H9 (cell line): Measurements from ENCODE around the gene ZRANB3. TPM values are rescaled to one million over a fixed set of nuclear protein-coding genes. Genes with fewer than 3 reads are reported as not detected.

Experiments
- DNase-seq: peaks from one replicate; pipeline ENCODE4 v3.0.0-alpha.2; 2017
- H2AFZ ChIP-seq: one replicate; pipeline ENCODE4 v1.6.1; 2013; ENCODE audit warnings: mild to moderate bottlenecking, low read length, control low read depth, moderate library complexity
- H2AK5ac ChIP-seq: 2 replicates; pipeline ENCODE4 v1.6.1; 2013; ENCODE audit warnings: low read length, control low read depth, mixed read lengths; ENCODE audit not compliant: insufficient read length
- H2BK120ac ChIP-seq: one replicate; pipeline ENCODE4 v1.6.1; 2013; ENCODE audit warnings: low read depth, mild to moderate bottlenecking, low read length, control low read depth, inconsistent platforms; ENCODE audit not compliant: poor library complexity, severe bottlenecking
- H2BK12ac ChIP-seq: 2 replicates; pipeline ENCODE4 v1.6.1; 2013; ENCODE audit warnings: low read length, control low read depth, mixed read lengths, low read depth; ENCODE audit not compliant: insufficient read length
- H2BK15ac ChIP-seq: 2 replicates; pipeline ENCODE4 v1.6.1; 2013; ENCODE audit warnings: low read depth, low read length, control low read depth
- H2BK20ac ChIP-seq: one replicate; pipeline ENCODE4 v1.6.1; 2013; ENCODE audit warnings: low read depth, mild to moderate bottlenecking, low read length, control low read depth, inconsistent platforms; ENCODE audit not compliant: poor library complexity, severe bottlenecking
- H2BK5ac ChIP-seq: 2 replicates; pipeline ENCODE4 v1.6.1; 2013; ENCODE audit warnings: low read length, control low read depth, mixed read lengths; ENCODE audit not compliant: insufficient read length
- H3K14ac ChIP-seq: 2 replicates; pipeline ENCODE4 v1.6.1; 2013; ENCODE audit warnings: low read length, control low read depth; ENCODE audit not compliant: insufficient read depth
- H3K18ac ChIP-seq: 2 replicates; pipeline ENCODE4 v1.6.1; 2013; ENCODE audit warnings: low read depth, mild to moderate bottlenecking, mixed read lengths, low read length, control low read depth; ENCODE audit not compliant: insufficient read length
- H3K23ac ChIP-seq: 2 replicates; pipeline ENCODE4 v1.6.1; 2013; ENCODE audit warnings: low read length, control low read depth, mixed read lengths, low read depth; ENCODE audit not compliant: insufficient read length
- H3K23me2 ChIP-seq: 2 replicates; pipeline ENCODE4 v1.6.1; 2013; ENCODE audit warnings: low read depth, mild to moderate bottlenecking, mixed read lengths, low read length, control low read depth; ENCODE audit not compliant: insufficient read length, poor library complexity, severe bottlenecking
- H3K27ac ChIP-seq: 2 replicates; pipeline ENCODE4 v1.5.1; 2013; ENCODE audit warnings: low read length, control low read depth, mixed read lengths, low read depth; ENCODE audit not compliant: insufficient read length
- H3K27me3 ChIP-seq: 2 replicates; pipeline ENCODE4 v1.6.1; 2013; ENCODE audit warnings: low read length, control low read depth, inconsistent platforms; ENCODE audit not compliant: insufficient read depth
- H3K4ac ChIP-seq: 2 replicates; pipeline ENCODE4 v1.6.1; 2013; ENCODE audit warnings: low read depth, mild to moderate bottlenecking, control low read depth, inconsistent platforms, low read length, moderate library complexity
- H3K4me1 ChIP-seq: 2 replicates; pipeline ENCODE4 v1.6.1; 2013; ENCODE audit warnings: low read length, control low read depth, inconsistent platforms; ENCODE audit not compliant: insufficient read depth
- H3K4me2 ChIP-seq: 2 replicates; pipeline ENCODE4 v1.6.1; 2013; ENCODE audit warnings: low read length, control low read depth, mixed read lengths; ENCODE audit not compliant: insufficient read length, insufficient read depth
- H3K56ac ChIP-seq: 2 replicates; pipeline ENCODE4 v1.6.1; 2013; ENCODE audit warnings: low read depth, mild to moderate bottlenecking, mixed read lengths, low read length, control low read depth; ENCODE audit not compliant: insufficient read length
- H3K79me1 ChIP-seq: 2 replicates; pipeline ENCODE4 v1.6.1; 2013; ENCODE audit warnings: low read depth, mild to moderate bottlenecking, moderate library complexity, low read length, control low read depth, inconsistent platforms; ENCODE audit not compliant: insufficient read depth, poor library complexity, severe bottlenecking
- H3K79me2 ChIP-seq: 2 replicates; pipeline ENCODE4 v1.6.1; 2013; ENCODE audit warnings: low read length, control low read depth, inconsistent platforms; ENCODE audit not compliant: insufficient read depth
- H3K9ac ChIP-seq: 2 replicates; pipeline ENCODE4 v1.6.1; 2013; ENCODE audit warnings: low read length, control low read depth, mixed read lengths; ENCODE audit not compliant: insufficient read length; ENCODE audit errors: extremely low read depth
- H3K9me3 ChIP-seq: one replicate; pipeline ENCODE4 v1.6.1; 2013; ENCODE audit warnings: low read depth, low read length, inconsistent platforms; ENCODE audit not compliant: control insufficient read depth
- H3T11ph ChIP-seq: one replicate; pipeline ENCODE4 v1.6.1; 2013; ENCODE audit warnings: mild to moderate bottlenecking, low read length, control low read depth, inconsistent platforms
- H4K20me1 ChIP-seq: one replicate; pipeline ENCODE4 v1.6.1; 2013; ENCODE audit not compliant: control insufficient read depth, insufficient read length, insufficient read depth
- H4K5ac ChIP-seq: 2 replicates; pipeline ENCODE4 v1.6.1; 2013; ENCODE audit warnings: low read depth, mild to moderate bottlenecking, mixed read lengths, low read length, control low read depth; ENCODE audit not compliant: insufficient read length
- H4K8ac ChIP-seq: replicated peaks from 2 replicates; pipeline ENCODE4 v1.6.1; 2013; ENCODE audit warnings: low read length, control low read depth, mixed read lengths, low read depth; ENCODE audit not compliant: insufficient read length
- H4K91ac ChIP-seq: 2 replicates; pipeline ENCODE4 v1.6.1; 2013; ENCODE audit warnings: low read depth, mild to moderate bottlenecking, moderate library complexity, mixed read lengths, low read length, control low read depth; ENCODE audit not compliant: insufficient read length
- H3K27ac Mint-ChIP-seq, 3 experiments: 2 replicates in 2 of 3; 3 replicates in 1 of 3; pipeline ENCODE4 v1.8.0; 2020 to 2021; ENCODE audit warnings: mixed read lengths in 3 of 3, mild to moderate bottlenecking in 1 of 3, moderate library complexity in 1 of 3
- H3K27me3 Mint-ChIP-seq: 2 replicates; pipeline ENCODE4 v1.8.0; 2021; ENCODE audit warnings: low read depth, mild to moderate bottlenecking, moderate library complexity, mixed read lengths
- H3K36me3 Mint-ChIP-seq, 3 experiments: 2 replicates in 2 of 3; 3 replicates in 1 of 3; pipeline ENCODE4 v1.8.0; 2020 to 2021; ENCODE audit warnings: low read depth in 3 of 3, mixed read lengths in 3 of 3; ENCODE audit not compliant: insufficient read depth in 1 of 3
- H3K4me1 Mint-ChIP-seq, 2 experiments: 2 replicates each; pipeline ENCODE4 v1.8.0; 2020; ENCODE audit warnings: mixed read lengths in 2 of 2
- H3K4me3 Mint-ChIP-seq, 2 experiments: 2 replicates in 1 of 2; 3 replicates in 1 of 2; pipeline ENCODE4 v1.8.0; 2020 to 2021; ENCODE audit warnings: mild to moderate bottlenecking in 2 of 2, mixed read lengths in 2 of 2, moderate library complexity in 1 of 2
- H3K9me3 Mint-ChIP-seq, 2 experiments: 2 replicates in 1 of 2; 3 replicates in 1 of 2; pipeline ENCODE4 v1.8.0; 2020; ENCODE audit warnings: mild to moderate bottlenecking in 2 of 2, mixed read lengths in 2 of 2, moderate library complexity in 1 of 2
- CTCF ChIP-seq: fragments of 200-600 bp; sonication (generic); conservative IDR thresholded peaks from 3 replicates; pipeline ENCODE4 v1.8.0; 2021; ENCODE audit warnings: antibody characterized with exemption, mild to moderate bottlenecking
- WGBS: extraction: QIAGEN DNeasy Blood & Tissue Kit; methylation state at CpG from one replicate; pipeline ENCODE4 v1.1.7; 2013; ENCODE audit warnings: missing lambda C conversion rate, low lambda C conversion rate, mixed read lengths; ENCODE audit not compliant: insufficient read length; ENCODE audit errors: extremely low coverage; 5-methylcytosine and 5-hydroxymethylcytosine counted together
- long read RNA-seq: library from polyadenylated mRNA; unstranded; transcript quantifications from one replicate; pipeline ENCODE4 v2.0.0, GENCODE V29; 2020
- total RNA-seq: library from RNA; stranded (reverse); gene quantifications from 2 replicates; pipeline ENCODE4 v1.2.1, GENCODE V29; 2021

Gene ZRANB3
- total RNA-seq: 15.4 and 16.7 TPM in 2 replicates
- long read RNA-seq, partial matches to known transcripts: 2 of 12 reads
- long read RNA-seq, other reads (novel, unspliced or antisense): 10 of 12 reads

DNA sequence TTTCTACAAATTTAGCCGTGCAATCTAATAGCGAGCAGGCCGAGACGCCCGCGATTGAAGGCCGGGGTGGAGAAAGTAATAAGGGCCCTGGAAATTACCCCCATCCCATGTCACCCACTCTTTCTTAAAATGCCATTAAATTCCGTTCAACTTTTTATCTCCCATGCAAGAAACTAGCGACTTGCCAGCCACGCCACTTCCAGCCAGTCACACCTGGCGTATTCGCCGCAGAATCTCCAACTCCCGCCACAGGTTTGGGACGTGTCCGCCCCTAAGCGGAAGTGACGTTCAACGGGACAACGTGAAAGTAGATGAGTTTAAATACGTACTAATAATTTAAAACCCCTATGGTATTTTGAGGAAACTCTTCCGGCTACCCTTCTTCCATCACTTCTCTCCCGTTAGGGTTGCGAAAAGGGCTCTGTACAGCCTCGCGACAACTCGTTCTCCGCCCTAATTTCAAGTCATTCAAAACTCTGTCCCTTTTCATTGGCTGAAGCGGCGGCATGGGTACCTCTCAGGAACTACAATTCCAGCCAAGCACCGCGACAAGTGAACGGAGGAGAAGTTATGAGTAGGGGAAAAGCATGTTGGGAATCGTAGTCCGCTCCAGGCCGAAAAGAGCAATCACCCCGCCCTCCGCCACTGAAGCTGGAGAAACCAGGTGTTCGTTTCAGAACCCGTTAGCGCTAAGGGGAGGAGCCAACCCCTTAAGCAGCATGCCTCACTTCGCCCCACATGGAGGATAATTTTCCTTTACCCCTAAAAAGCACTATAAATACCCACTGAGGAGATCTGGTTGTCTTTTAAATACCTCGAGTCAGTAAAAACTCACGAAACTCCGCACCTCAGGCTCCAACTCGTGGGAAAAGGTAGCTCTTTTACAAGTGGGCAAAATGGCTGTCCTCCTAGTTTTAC lies at the start of gene ZRANB3:
TSS of gene ZRANB3 (minus strand) at position 906 of the 918 bp plus-strand sequence.
- H3K79me2 ChIP-seq: peaks cover 8% of the 10 kb centered on the region; the same call in 1 of the 2 replicates

More for the DNA sequence above, at the start of gene ZRANB3:
- no peak within 1 kb of the TSS for H4K91ac ChIP-seq
- peak; percentile 98 for DNase-seq
- H2BK15ac ChIP-seq: no peak within 1 kb of the TSS
- Mint-ChIP-seq H3K27me3 (no peaks in the 10 kb centered on the region), H3K27ac (peak within 1 kb of the TSS in 2 of 3 experiments; percentile 89 to 92; a peak in 5 of 7 replicates), H3K36me3 (peaks cover 18 to 26% (median 24%) of the 10 kb centered on the region in 3 experiments; a peak in 6 of 7 replicates), H3K9me3 (no peaks in the 10 kb centered on the region; a peak in 1 of 5 replicates), H3K4me1 (peaks cover 11 to 23% of the 10 kb centered on the region in 2 experiments), H3K4me3 (no peak within 1 kb of the TSS)
- TF ChIP-seq CTCF: no peak
- H3K27me3 ChIP-seq: no peaks in the 10 kb centered on the region
- no peak within 1 kb of the TSS for H2BK5ac ChIP-seq
- H3K9ac ChIP-seq: peak within 1 kb of the TSS; percentile 73
- peak within 1 kb of the TSS; percentile 89 for H3K18ac ChIP-seq
- H3K9me3 ChIP-seq: no peaks in the 10 kb centered on the region
- H3K14ac ChIP-seq: peak within 1 kb of the TSS; percentile 91; the same call in 1 of the 2 replicates
- no peaks in the 10 kb centered on the region for H3K79me1 ChIP-seq
- WGBS: no CpG with 5 or more reads among the region's 46 CpGs
- peak within 1 kb of the TSS; percentile 0 for H3K56ac ChIP-seq
- peak within 1 kb of the TSS; percentile 53 for H3K4me2 ChIP-seq
- peak within 1 kb of the TSS; percentile 95 for H2AFZ ChIP-seq
- no peaks in the 10 kb centered on the region for H4K20me1 ChIP-seq
- H3K23ac ChIP-seq: no peak within 1 kb of the TSS
- peak within 1 kb of the TSS; percentile 79 for H2BK120ac ChIP-seq
- no peak within 1 kb of the TSS for H2AK5ac ChIP-seq
- H3T11ph ChIP-seq: no peak within 1 kb of the TSS
- no peak within 1 kb of the TSS for H4K8ac ChIP-seq
- H2BK20ac ChIP-seq: no peak within 1 kb of the TSS
- peaks cover 3% of the 10 kb centered on the region for H3K23me2 ChIP-seq
- H3K4ac ChIP-seq: no peak within 1 kb of the TSS; the same call in 1 of the 2 replicates
- H4K5ac ChIP-seq: no peak within 1 kb of the TSS
- no peaks in the 10 kb centered on the region for H3K4me1 ChIP-seq
- H3K27ac ChIP-seq: peak within 1 kb of the TSS; percentile 33
- no peak within 1 kb of the TSS for H2BK12ac ChIP-seq
